Activated naive CD4-positive, alpha-beta T cell treated with anti-CD3 and anti-CD28 coated beads, Interleukin-2, amount 50 U/mL, for 72 hours (primary cell): ENCODE results near the gene AKAP1. TPM values are rescaled to one million over a fixed set of nuclear protein-coding genes. Genes with fewer than 3 reads are reported as not detected.

Experiments
- ATAC-seq, 2 donors: fragments of 150-1000 bp; cut with Tn5 transposase; 2 replicates each; pipeline ENCODE4 v1.10.0; 2021; ENCODE audit warnings: mild to moderate bottlenecking in 2 of 2, moderate library complexity in 2 of 2
- DNase-seq, 2 donors: peaks; one replicate each; pipeline ENCODE4 v3.0.0; 2021 to 2022; ENCODE audit warnings: low spot score in 2 of 2
- H3K27ac Mint-ChIP-seq, 2 donors: one replicate each; pipeline ENCODE4 v1.8.0; 2022; ENCODE audit warnings: mild to moderate bottlenecking in 2 of 2, mixed read lengths in 2 of 2
- H3K36me3 Mint-ChIP-seq, 2 donors: one replicate each; pipeline ENCODE4 v1.8.0; 2022; ENCODE audit warnings: mixed read lengths in 2 of 2
- H3K9me3 Mint-ChIP-seq, 2 donors: one replicate each; pipeline ENCODE4 v1.8.0; 2022; ENCODE audit warnings: mixed read lengths in 2 of 2
- total RNA-seq, 2 donors: library from RNA; stranded (reverse); gene quantifications; one replicate each; pipeline ENCODE4 v1.2.3, GENCODE V29; 2022

AKAP1 gene, protein sequence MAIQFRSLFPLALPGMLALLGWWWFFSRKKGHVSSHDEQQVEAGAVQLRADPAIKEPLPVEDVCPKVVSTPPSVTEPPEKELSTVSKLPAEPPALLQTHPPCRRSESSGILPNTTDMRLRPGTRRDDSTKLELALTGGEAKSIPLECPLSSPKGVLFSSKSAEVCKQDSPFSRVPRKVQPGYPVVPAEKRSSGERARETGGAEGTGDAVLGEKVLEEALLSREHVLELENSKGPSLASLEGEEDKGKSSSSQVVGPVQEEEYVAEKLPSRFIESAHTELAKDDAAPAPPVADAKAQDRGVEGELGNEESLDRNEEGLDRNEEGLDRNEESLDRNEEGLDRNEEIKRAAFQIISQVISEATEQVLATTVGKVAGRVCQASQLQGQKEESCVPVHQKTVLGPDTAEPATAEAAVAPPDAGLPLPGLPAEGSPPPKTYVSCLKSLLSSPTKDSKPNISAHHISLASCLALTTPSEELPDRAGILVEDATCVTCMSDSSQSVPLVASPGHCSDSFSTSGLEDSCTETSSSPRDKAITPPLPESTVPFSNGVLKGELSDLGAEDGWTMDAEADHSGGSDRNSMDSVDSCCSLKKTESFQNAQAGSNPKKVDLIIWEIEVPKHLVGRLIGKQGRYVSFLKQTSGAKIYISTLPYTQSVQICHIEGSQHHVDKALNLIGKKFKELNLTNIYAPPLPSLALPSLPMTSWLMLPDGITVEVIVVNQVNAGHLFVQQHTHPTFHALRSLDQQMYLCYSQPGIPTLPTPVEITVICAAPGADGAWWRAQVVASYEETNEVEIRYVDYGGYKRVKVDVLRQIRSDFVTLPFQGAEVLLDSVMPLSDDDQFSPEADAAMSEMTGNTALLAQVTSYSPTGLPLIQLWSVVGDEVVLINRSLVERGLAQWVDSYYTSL
- total RNA-seq, result 10 to 100 TPM; 16.8 to 28.0 TPM

DNA sequence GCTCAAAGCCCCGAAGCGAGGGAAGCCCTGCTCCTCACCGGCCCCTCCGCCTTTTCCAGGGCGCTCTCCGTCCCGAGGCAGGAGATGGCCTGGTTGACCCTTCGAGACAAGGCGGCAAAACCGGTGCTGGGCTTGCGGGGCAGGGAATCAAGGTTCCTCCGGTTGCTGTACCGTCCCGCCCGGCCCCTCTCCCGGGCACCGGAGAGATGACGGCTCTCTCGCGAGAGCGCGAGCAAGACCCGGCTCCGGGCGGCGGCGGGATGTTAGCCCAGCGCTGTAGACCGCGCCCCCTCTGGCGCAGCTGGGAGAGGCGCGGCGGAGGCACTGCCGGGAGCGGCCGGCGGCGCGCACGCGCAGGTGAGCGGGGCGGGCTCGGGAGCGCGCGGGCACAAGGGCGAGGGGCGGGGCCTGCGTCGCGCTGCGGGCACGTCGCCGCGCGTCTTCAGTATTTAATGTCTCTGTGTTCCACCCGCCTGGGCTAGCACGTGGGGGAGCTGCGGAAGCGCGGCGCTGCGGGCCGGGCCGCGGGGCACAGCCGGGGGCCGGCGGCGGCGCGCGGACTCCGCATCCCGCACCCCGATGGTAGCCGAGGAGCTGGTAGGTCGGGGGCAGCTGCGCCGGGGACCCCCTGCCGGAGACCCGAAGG lies at the start of gene AKAP1:
Gene AKAP1 (plus strand): TSS at position 445 of the 646 bp plus-strand sequence. CDS start 20,219 bp downstream, outside the sequence.
- Mint-ChIP-seq H3K27ac (peak within 1 kb of the TSS; percentile 87 to 92), H3K36me3 (peaks cover 0 to 9% of the 10 kb centered on the region in 2 donors), H3K9me3 (no peaks in the 10 kb centered on the region)
- ATAC-seq, result peak; percentile 94 to 95
- peak; percentile 97 to 98 for DNase-seq

- DNase-seq (no peak), ATAC-seq (no peak)
- Mint-ChIP-seq H3K27ac (no peak overlapping the region), H3K9me3 (no peaks in the 10 kb centered on the region), H3K36me3 (no peaks in the 10 kb centered on the region)
Measured at GRCh38 chr17:57035971-57036481, 49.0 kb upstream of the AKAP1 start.

DNA sequence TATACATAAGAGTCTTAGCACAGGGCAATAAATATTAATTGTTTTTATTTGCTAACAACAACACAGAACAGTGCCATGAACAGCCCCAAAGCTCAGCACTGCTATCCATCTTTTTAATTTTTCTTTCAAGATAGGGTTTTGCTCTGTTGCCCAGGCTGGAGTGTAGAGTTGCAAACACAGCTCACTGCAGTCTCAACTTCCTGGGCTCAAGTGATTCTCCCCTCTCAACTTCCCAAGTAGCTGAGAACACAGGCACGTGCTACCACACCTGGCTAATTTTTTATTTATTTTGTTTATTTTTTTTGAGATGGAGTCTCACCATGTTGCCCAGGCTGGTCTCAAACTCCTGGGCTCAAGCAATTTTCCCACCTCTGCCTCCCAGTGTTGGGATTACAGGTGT lies 47.6 kb upstream of the AKAP1 start:
- ATAC-seq (no peak), DNase-seq (no peak)
- H3K27ac Mint-ChIP-seq, result no peak overlapping the region
- no peaks in the 10 kb centered on the region for H3K36me3 Mint-ChIP-seq
- H3K9me3 Mint-ChIP-seq, result no peaks in the 10 kb centered on the region

GRCh38 chr17:57038486-57038885 lies 46.6 kb upstream of the AKAP1 start:
- no peak overlapping the region for H3K27ac Mint-ChIP-seq
- H3K36me3 Mint-ChIP-seq, result no peaks in the 10 kb centered on the region
- no peaks in the 10 kb centered on the region for H3K9me3 Mint-ChIP-seq
- no peak for DNase-seq
- ATAC-seq, result no peak

- H3K27ac Mint-ChIP-seq, result no peak overlapping the region
- DNase-seq, result no peak
- H3K9me3 Mint-ChIP-seq, result no peaks in the 10 kb centered on the region
- H3K36me3 Mint-ChIP-seq, result no peaks in the 10 kb centered on the region
- ATAC-seq, result no peak
Measured at GRCh38 chr17:57040571-57040970, 44.5 kb upstream of the AKAP1 start.

GRCh38 chr17:57043276-57043675 lies 41.8 kb upstream of the AKAP1 start:
- no peaks in the 10 kb centered on the region for H3K9me3 Mint-ChIP-seq
- DNase-seq (no peak), ATAC-seq (no peak)
- peaks cover 0 to 5% of the 10 kb centered on the region in 2 donors for H3K36me3 Mint-ChIP-seq
- H3K27ac Mint-ChIP-seq, result no peak overlapping the region

DNA sequence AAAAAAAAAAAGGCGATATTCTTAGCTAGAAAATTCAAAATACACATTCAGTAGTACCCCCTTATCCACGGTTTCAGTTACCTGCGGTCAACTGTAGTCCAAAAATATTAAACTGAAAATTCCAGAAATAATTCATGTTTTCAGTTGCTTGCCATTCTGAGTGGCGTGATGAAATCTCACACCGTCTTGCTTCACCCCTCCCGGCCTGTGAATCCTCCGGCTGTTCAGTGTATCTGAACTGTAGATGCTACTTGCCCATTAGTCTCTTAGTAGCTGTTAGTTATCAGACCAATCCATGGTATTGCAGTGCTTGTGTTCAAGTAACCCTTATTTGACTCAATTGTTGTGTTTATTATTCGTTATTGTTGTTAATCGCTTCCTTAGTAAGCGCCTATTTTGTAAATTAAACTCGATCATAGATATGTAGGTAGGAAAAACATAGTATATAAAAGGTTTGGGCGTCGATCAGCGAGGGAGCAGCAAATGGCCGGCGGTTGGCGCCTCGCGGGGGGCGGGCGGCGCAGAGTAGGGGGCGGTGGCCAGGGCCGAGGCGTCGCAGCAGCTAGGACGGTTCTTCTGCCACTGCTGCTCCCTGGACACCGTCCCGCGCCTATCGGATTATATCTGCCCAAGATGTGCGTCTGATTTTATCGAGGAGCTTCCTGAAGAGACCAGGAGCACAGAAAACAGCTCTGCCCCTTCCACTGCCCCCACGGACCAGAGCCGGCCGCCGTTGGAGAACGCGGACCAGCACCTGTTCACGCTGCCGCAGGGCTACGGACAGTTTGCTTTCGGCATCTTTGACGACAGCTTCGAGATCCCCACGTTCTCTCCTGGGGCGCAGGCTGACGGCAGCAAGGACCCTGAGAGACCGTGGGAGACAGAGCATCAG lies 39.8 kb upstream of the AKAP1 start:
- peak in 1 of 2 donors; percentile 12 for DNase-seq
- ATAC-seq, result no peak
- Mint-ChIP-seq H3K36me3 (peaks cover 0 to 5% of the 10 kb centered on the region in 2 donors), H3K9me3 (no peaks in the 10 kb centered on the region), H3K27ac (no peak overlapping the region)

- no peaks in the 10 kb centered on the region for H3K9me3 Mint-ChIP-seq
Measured at GRCh38 chr17:57045868-57046704, 39.0 kb upstream of the AKAP1 start.

GRCh38 chr17:57046749-57047148 lies 38.3 kb upstream of the AKAP1 start:
- Mint-ChIP-seq H3K27ac (no peak overlapping the region), H3K9me3 (no peaks in the 10 kb centered on the region), H3K36me3 (peaks cover 0 to 5% of the 10 kb centered on the region in 2 donors)
- ATAC-seq (no peak), DNase-seq (no peak)

More at GRCh38 chr17:57045868-57046704, 39.0 kb upstream of the AKAP1 start:
- Mint-ChIP-seq H3K27ac (no peak overlapping the region), H3K36me3 (peaks cover 0 to 5% of the 10 kb centered on the region in 2 donors)
- ATAC-seq (peak; percentile 81 to 92), DNase-seq (peak; percentile 32 to 61)

DNA sequence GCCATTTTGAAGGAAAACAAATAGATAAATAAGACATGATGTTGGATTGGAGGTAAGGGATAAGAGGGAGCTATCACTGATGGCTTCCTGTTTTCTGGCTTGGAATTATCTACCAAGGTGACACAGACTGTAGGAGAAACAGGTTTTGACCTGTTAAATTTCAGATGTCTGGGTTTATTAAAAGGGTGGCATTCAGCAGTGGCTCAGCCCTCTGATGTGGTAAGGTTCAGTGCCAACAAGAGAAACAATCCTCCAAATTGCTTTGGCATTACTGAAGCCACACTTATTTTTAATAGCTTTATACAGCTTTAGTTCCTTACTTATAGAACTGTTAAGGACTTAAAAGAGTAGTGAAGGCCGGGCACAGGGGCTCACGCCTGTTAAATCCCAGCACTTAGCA lies 37.0 kb upstream of the AKAP1 start:
- ATAC-seq (no peak), DNase-seq (no peak)
- H3K9me3 Mint-ChIP-seq, result no peaks in the 10 kb centered on the region
- no peak overlapping the region for H3K27ac Mint-ChIP-seq
- H3K36me3 Mint-ChIP-seq, result peaks cover 0 to 5% of the 10 kb centered on the region in 2 donors

- Mint-ChIP-seq H3K9me3 (no peaks in the 10 kb centered on the region), H3K36me3 (peaks cover 0 to 5% of the 10 kb centered on the region in 2 donors), H3K27ac (no peak overlapping the region)
- ATAC-seq (no peak), DNase-seq (no peak)
Measured at GRCh38 chr17:57050306-57050705, 34.7 kb upstream of the AKAP1 start.

DNA sequence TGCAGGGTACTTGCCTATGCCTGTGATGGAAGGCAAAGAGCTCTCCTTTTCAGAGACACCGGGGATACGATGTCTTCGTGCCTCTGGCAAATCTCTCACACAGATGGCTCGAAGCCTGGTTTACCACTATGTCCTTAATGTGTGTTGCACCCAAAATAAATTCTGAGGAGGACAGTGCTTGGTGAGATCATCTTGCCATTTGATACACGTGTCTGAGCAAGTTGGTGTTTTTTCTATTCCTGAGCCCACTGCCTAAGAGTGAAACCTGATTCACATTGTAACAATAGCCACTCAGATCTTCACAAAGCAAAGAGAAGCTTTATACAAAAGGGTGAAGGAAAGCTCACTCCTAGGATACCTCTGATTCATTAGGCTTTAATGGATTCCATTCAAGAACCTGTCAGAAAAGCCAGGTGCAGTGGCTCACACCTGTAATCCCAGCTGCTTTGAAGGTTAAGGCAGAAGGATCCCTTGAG lies 33.1 kb upstream of the AKAP1 start:
- Mint-ChIP-seq H3K9me3 (no peaks in the 10 kb centered on the region), H3K36me3 (no peaks in the 10 kb centered on the region), H3K27ac (no peak overlapping the region)
- DNase-seq (no peak), ATAC-seq (no peak)

DNA sequence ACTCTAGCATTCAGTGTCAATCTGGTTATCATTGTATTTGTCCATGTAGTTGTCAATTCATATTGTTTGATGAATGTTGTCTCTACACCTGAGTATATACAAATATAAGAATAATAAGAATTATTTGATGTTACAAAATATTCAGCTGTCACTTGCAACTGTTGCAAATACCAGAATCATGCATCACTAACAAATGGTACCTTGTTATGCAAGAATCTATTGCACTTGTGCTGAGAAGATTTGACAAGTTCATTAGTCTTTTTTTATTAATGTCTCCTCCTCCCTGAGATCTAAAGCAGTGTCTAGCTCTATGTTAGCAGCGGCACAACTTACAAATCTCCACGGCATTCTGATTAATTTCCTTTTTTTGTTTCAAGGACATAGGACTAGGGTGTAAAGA lies 22.2 kb upstream of the AKAP1 start:
- no peak for ATAC-seq
- DNase-seq, result no peak
- Mint-ChIP-seq H3K9me3 (no peaks in the 10 kb centered on the region), H3K27ac (no peak overlapping the region), H3K36me3 (no peaks in the 10 kb centered on the region)

- no peaks in the 10 kb centered on the region for H3K36me3 Mint-ChIP-seq
- H3K9me3 Mint-ChIP-seq, result no peaks in the 10 kb centered on the region
- DNase-seq (no peak), ATAC-seq (no peak)
- H3K27ac Mint-ChIP-seq, result no peak overlapping the region
Measured at GRCh38 chr17:57067162-57067561, 17.9 kb upstream of the AKAP1 start.

DNA sequence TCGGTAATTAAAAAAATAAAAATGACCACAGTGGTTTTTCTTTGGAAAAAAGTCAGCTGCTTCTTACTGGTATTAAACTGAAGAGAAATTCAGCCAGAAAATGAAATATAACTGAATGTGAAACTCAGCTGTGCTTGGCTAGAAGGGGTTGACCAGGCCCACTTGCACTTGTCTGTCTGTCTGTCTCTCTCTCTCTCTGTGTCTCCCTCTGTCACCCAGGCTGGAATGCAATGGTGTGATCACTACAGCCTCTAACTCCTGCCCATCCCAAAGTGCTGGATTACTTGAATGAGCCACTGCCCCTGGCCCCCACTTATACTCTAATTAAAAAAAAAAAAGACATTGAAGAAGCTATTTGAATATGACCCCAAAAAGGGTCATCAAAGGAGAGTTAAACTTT lies 17.3 kb upstream of the AKAP1 start:
- no peak for ATAC-seq
- Mint-ChIP-seq H3K27ac (peak overlapping the region in 1 of 2 donors; percentile 10), H3K9me3 (no peaks in the 10 kb centered on the region)

More for the DNA sequence above, 17.3 kb upstream of the AKAP1 start:
- DNase-seq, result no peak
- H3K36me3 Mint-ChIP-seq, result no peaks in the 10 kb centered on the region
